Subcutaneous abdominal adipose tissue (tissue), 5 donors: ENCODE measurements around the gene ARMH1.
A peak's percentile ranks its signal among the peaks of the same experiment; 100 is the strongest.

ENCODE experiments used
- H3K27ac ChIP-seq: one replicate; pipeline ENCODE4 v1.7.0; 2013; ENCODE audit warnings: low read depth, mild to moderate bottlenecking, inconsistent platforms, low read length, moderate library complexity
- H3K27me3 ChIP-seq, 5 donors: one replicate each; pipeline ENCODE4 v1.7.0; 2013; ENCODE audit warnings: low read length in 5 of 5, inconsistent platforms in 1 of 5; ENCODE audit not compliant: control insufficient read depth in 5 of 5, insufficient read depth in 4 of 5
- H3K36me3 ChIP-seq, 5 donors: one replicate each; pipeline ENCODE4 v1.7.0; 2013; ENCODE audit warnings: low read length in 5 of 5; ENCODE audit not compliant: control insufficient read depth in 5 of 5, insufficient read depth in 5 of 5
- H3K4me1 ChIP-seq, 5 donors: one replicate each; pipeline ENCODE4 v1.7.0; 2013; ENCODE audit warnings: low read length in 5 of 5, mild to moderate bottlenecking in 3 of 5, moderate library complexity in 1 of 5; ENCODE audit not compliant: control insufficient read depth in 5 of 5, insufficient read depth in 5 of 5
- H3K4me3 ChIP-seq, 5 donors: one replicate each; pipeline ENCODE4 v1.7.0; 2013; ENCODE audit warnings: low read length in 5 of 5, low read depth in 1 of 5
- H3K9ac ChIP-seq, 5 donors: one replicate each; pipeline ENCODE4 v1.7.0; 2013; ENCODE audit warnings: low read length in 5 of 5, mild to moderate bottlenecking in 4 of 5, moderate library complexity in 3 of 5
- H3K9me3 ChIP-seq, 5 donors: one replicate each; pipeline ENCODE4 v1.7.0; 2013; ENCODE audit warnings: low read length in 5 of 5; ENCODE audit not compliant: control insufficient read depth in 5 of 5
- donor health status: healthy.
- donor health status: healthy.
- donor health status: healthy.
- donor health status: healthy.
- donor health status: healthy.

Gene ARMH1

DNA sequence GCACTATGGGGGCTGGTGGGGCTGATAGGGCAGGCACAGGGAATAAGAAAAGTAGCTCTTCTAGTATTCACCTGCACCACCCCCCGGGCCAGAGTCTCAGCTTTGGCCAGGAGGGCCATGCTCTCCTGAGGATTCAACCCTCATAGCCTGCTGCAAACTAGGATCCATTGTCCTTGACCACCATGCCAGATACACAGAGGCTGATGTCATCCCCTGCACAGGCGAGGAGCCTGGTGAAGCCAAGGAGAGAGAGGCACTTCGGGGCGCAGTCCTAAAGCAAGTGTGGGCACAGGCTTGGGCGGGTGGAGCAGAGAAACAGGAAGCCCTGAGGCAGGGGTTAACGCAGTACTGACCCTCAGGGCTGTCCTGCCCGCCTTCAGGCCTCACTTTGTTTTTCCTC lies 29.7 kb upstream of the ARMH1 start:
- Histone ChIP-seq H3K4me3 (no peak overlapping the region), H3K9me3 (no peaks in the 10 kb centered on the region), H3K9ac (no peak overlapping the region), H3K36me3 (peaks cover 0 to 100% (median 90%) of the 10 kb centered on the region in 5 donors), H3K27ac (peak overlapping the region; percentile 74), H3K27me3 (no peaks in the 10 kb centered on the region), H3K4me1 (peaks cover 0 to 39% (median 21%) of the 10 kb centered on the region in 5 donors)

- peaks cover 0 to 100% (median 91%) of the 10 kb centered on the region in 5 donors for H3K36me3 ChIP-seq
- no peaks in the 10 kb centered on the region for H3K9me3 ChIP-seq
- H3K4me1 ChIP-seq: peaks cover 0 to 39% (median 21%) of the 10 kb centered on the region in 5 donors
- H3K9ac ChIP-seq: no peak overlapping the region
- no peak overlapping the region for H3K4me3 ChIP-seq
- peak overlapping the region; percentile 74 for H3K27ac ChIP-seq
- no peaks in the 10 kb centered on the region for H3K27me3 ChIP-seq
Observed at GRCh38 chr1:44645476-44646244, 28.9 kb upstream of the ARMH1 start.

DNA sequence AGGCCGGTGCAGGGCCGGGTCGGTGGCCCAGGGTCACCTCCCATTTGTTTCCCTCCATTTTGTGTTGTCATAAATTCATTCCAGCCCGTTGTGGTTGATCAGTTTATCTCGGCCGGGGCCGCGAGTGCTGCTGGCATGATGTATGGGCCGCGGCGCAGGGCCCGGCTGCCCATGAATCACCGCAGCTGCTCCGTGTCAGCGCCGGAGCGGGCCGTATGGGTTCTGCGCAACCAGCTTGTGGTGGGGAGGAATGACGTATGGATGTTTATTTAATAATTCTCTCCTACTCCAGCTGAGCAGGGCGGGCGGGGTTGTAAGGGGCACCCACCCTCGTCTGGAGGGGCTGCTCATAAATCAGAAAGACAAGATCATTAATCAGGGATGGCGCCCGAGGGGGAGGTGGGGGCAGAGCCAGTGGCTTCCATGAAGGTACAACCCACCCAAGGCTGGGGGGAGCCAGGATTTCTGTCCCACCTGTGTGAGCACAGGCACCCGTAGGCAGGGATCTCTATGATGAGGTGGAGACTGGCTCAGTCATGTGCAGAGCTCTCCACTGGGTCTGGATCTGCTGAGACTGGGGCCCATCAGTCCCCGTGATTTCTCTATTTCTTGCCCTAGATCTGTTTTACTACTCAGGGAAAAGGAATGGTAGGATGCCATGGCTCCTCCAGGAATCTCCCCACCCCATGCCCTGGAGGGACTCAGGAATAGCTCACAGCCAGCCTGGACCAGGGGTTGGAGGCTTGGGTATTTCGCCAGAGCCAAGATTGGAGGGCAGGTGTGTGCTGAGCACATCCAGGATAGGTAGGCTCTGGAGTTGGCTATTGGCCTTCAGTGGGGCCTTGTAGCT lies 28.0 kb upstream of the ARMH1 start:
- no peak overlapping the region for H3K4me3 ChIP-seq
- no peaks in the 10 kb centered on the region for H3K27me3 ChIP-seq
- peaks cover 0 to 39% (median 21%) of the 10 kb centered on the region in 5 donors for H3K4me1 ChIP-seq
- H3K9me3 ChIP-seq: no peaks in the 10 kb centered on the region
- peak overlapping the region; percentile 74 for H3K27ac ChIP-seq
- H3K36me3 ChIP-seq: peaks cover 0 to 100% (median 91%) of the 10 kb centered on the region in 5 donors
- peak overlapping the region in 1 of 5 donors; percentile 6 for H3K9ac ChIP-seq

DNA sequence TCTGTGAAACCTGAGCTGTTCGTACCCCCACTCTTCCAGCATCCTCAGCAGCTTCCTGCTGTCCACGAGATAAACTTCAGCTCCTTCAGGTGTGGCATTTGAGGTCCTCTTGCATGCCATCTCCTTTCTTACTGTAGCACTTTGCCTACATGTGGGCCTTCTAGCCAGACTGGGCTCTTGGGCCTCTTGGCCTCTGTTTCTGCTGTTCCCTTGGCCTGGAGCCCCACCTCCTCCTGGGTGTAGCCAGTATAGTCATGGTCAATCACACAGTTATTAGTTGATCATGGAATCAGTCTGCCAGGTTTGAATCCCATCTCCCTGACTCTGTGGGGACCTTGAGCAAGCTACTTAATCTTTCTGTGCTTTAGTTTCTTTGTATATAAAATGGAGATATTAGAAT lies 26.6 kb upstream of the ARMH1 start:
- peaks cover 0 to 96% (median 85%) of the 10 kb centered on the region in 5 donors for H3K36me3 ChIP-seq
- H3K4me3 ChIP-seq: no peak overlapping the region
- no peaks in the 10 kb centered on the region for H3K27me3 ChIP-seq
- H3K4me1 ChIP-seq: peaks cover 0 to 30% (median 21%) of the 10 kb centered on the region in 5 donors
- H3K27ac ChIP-seq: no peak overlapping the region
- H3K9ac ChIP-seq: no peak overlapping the region
- no peaks in the 10 kb centered on the region for H3K9me3 ChIP-seq

- peak overlapping the region in 1 of 5 donors; percentile 10 for H3K9ac ChIP-seq
- H3K9me3 ChIP-seq: no peaks in the 10 kb centered on the region
- peaks cover 0 to 22% (median 20%) of the 10 kb centered on the region in 5 donors for H3K4me1 ChIP-seq
- no peak overlapping the region for H3K27ac ChIP-seq
- H3K36me3 ChIP-seq: peaks cover 0 to 93% (median 80%) of the 10 kb centered on the region in 5 donors
- no peaks in the 10 kb centered on the region for H3K27me3 ChIP-seq
- H3K4me3 ChIP-seq: no peak overlapping the region
Observed at GRCh38 chr1:44648529-44649250, 25.8 kb upstream of the ARMH1 start.

DNA sequence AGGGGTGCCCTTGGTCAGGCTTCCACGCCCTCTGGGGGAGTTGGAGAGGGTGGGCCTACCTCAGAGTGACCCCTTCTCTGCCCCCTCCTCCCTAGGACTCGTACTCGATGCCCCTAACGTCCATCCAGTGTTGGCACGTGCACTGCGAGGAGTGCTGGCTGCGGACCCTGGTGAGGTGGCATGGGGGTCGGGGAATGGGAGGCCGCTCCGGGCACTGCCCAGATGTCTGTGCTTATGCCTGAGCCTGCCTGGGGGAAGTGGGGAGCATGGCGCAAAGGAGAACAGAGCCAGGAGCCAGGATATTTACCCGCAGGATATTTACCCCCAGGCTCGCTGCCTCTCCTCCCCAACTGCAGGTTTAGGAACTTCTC lies 24.7 kb upstream of the ARMH1 start:
- H3K9me3 ChIP-seq: no peaks in the 10 kb centered on the region
- H3K4me3 ChIP-seq: no peak overlapping the region
- no peak overlapping the region for H3K9ac ChIP-seq
- peaks cover 0 to 93% (median 78%) of the 10 kb centered on the region in 5 donors for H3K36me3 ChIP-seq
- no peak overlapping the region for H3K27ac ChIP-seq
- peaks cover 0 to 15% (median 13%) of the 10 kb centered on the region in 5 donors for H3K4me1 ChIP-seq
- no peaks in the 10 kb centered on the region for H3K27me3 ChIP-seq

GRCh38 chr1:44650159-44650831 lies 24.2 kb upstream of the ARMH1 start:
- Histone ChIP-seq H3K27ac (no peak overlapping the region), H3K9ac (no peak overlapping the region), H3K36me3 (peaks cover 0 to 93% (median 75%) of the 10 kb centered on the region in 5 donors), H3K4me1 (peaks cover 0 to 10% (median 7%) of the 10 kb centered on the region in 5 donors), H3K27me3 (no peaks in the 10 kb centered on the region), H3K9me3 (no peaks in the 10 kb centered on the region), H3K4me3 (no peak overlapping the region)

GRCh38 chr1:44651069-44651468 lies 23.4 kb upstream of the ARMH1 start:
- Histone ChIP-seq H3K27me3 (no peaks in the 10 kb centered on the region), H3K9ac (no peak overlapping the region), H3K4me3 (no peak overlapping the region), H3K4me1 (peaks cover 0 to 5% (median under 1%) of the 10 kb centered on the region in 5 donors), H3K36me3 (peaks cover 0 to 86% (median 69%) of the 10 kb centered on the region in 5 donors), H3K9me3 (no peaks in the 10 kb centered on the region), H3K27ac (no peak overlapping the region)

DNA sequence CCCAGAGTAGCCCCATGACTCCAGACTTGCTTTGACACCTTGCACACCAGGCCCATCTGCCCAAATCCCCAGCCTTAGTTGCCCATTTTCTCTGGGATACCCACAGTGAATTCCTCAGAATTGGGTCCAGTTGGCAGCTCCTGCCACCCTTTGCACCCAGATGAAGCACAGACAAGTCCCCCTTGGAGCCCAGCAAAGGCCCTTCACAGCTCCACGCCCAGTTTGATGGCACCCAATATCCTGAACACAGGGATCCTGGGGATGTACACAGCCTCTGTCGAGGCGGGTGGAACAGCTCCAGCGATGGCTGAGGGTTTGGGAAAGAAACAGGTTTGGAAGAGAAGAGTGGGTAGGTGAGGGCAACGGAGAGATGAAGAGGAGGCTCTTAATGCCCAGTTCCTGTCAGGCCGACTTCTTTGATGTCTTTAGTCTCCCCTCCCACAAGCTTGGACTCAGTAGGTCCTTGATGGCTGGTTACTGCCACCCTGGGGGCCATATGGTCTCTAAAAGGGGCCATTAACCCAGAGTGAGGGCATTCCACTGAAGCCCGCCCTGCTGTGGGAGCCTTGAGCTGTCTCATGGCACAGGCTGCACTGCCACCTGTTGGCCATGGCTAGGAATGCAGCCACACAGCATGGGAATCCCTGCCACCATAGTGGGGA lies 21.9 kb upstream of the ARMH1 start:
- H3K9ac ChIP-seq: no peak overlapping the region
- peaks cover 0 to 75% (median 60%) of the 10 kb centered on the region in 5 donors for H3K36me3 ChIP-seq
- H3K27ac ChIP-seq: no peak overlapping the region

More for the DNA sequence above, 21.9 kb upstream of the ARMH1 start:
- H3K4me3 ChIP-seq: no peak overlapping the region
- H3K4me1 ChIP-seq: peaks cover 0 to 3% (median 0%) of the 10 kb centered on the region in 5 donors
- H3K27me3 ChIP-seq: no peaks in the 10 kb centered on the region
- H3K9me3 ChIP-seq: no peaks in the 10 kb centered on the region
